ENCODE results near the gene ODF2. TPM values are rescaled to one million over a fixed set of nuclear protein-coding genes. Genes with fewer than 3 reads are reported as not detected.

Gene ODF2
- total RNA-seq (10 to 100 TPM in 1 of 4 donors, 1 to 10 TPM in 3; 6.7 to 12.3 (median 7.4) TPM), polyA plus RNA-seq (10 to 100 TPM in 2 of 3 donors, 1 to 10 TPM in 1; 9.6 to 20.5 (median 14.2) TPM)
- long read RNA-seq, donor 1, partial matches to known transcripts, result 3 of 10 reads
- long read RNA-seq, donor 1, other reads (novel, unspliced or antisense), result 5 of 10 reads
- long read RNA-seq, donor 2, partial matches to known transcripts, result 1 of 12 reads
- long read RNA-seq, donor 2, other reads (novel, unspliced or antisense), result 7 of 12 reads

- ATAC-seq (peak; percentile 98 to 99 (median 98)), DNase-seq (peak; percentile 98 to 99)
- Histone ChIP-seq H3K9me3 (no peaks in the 10 kb centered on the region), H3K36me3 (ENCODE audit: insufficient read depth in 1 of 2, low read depth in 1 of 2) (peaks cover 2 to 22% of the 10 kb centered on the region in 2 donors), H3K27ac (peak within 1 kb of the TSS; percentile 77), H3K4me3 (peak within 1 kb of the TSS; percentile 86), H3K4me1 (no peaks in the 10 kb centered on the region), H3K27me3 (ENCODE audit: insufficient read depth in 3 of 3, low read length in 2 of 3) (no peaks in the 10 kb centered on the region)
- intact Hi-C loops (cut with DNase I), result loop anchor here in 1 of 2 donors (1.0 to 5.0 kb wide), 2 partner anchors 48 to 101 kb away; partner anchors contain the start of gene GLE1
- WGBS, 3 donors, result 0% methylated on average over 58 to 82 of the region's 82 CpGs
- no peak for TF ChIP-seq CTCF (IDR thresholded peaks at IDR 0.05)
Observed at GRCh38 chr9:128455849-128456612, at the start of gene ODF2. Gene ODF2, plus strand, starts transcription at chr9:128456006. Its CDS starts 86 bp downstream, at chr9:128456092.

- no peak for DNase-seq
- H3K27me3 ChIP-seq (ENCODE audit: insufficient read depth in 3 of 3, low read length in 2 of 3), result peaks cover 0 to 29% (median 2%) of the 10 kb centered on the region in 3 donors
- no peak for ATAC-seq
- intact Hi-C loops (cut with DNase I), result no loop called here
- no peak overlapping the region for H3K4me3 ChIP-seq
- no peak for TF ChIP-seq CTCF (IDR thresholded peaks at IDR 0.05)
- WGBS, 3 donors, result 49 to 72% (median 54%) methylated on average over 9 of the region's 9 CpGs
- H3K9me3 ChIP-seq, result no peaks in the 10 kb centered on the region
- no peaks in the 10 kb centered on the region for H3K4me1 ChIP-seq
- H3K27ac ChIP-seq, result no peak overlapping the region
- H3K36me3 ChIP-seq (ENCODE audit: insufficient read depth in 1 of 2, low read depth in 1 of 2), result no peaks in the 10 kb centered on the region
Observed at GRCh38 chr9:128406848-128407391, 48.9 kb upstream of the ODF2 start.

GRCh38 chr9:128408963-128409431 lies 46.8 kb upstream of the ODF2 start:
- ATAC-seq, result no peak
- intact Hi-C loops (cut with DNase I), result no loop called here
- no peaks in the 10 kb centered on the region for H3K9me3 ChIP-seq
- 22 to 39% (median 22%) methylated on average over 19 to 26 of the region's 26 CpGs for WGBS, 3 donors
- no peaks in the 10 kb centered on the region for H3K36me3 ChIP-seq (ENCODE audit: insufficient read depth in 1 of 2, low read depth in 1 of 2)
- TF ChIP-seq CTCF (IDR thresholded peaks at IDR 0.05), result no peak
- H3K4me3 ChIP-seq, result no peak overlapping the region
- peaks cover 0 to 42% (median 2%) of the 10 kb centered on the region in 3 donors for H3K27me3 ChIP-seq (ENCODE audit: insufficient read depth in 3 of 3, low read length in 2 of 3)
- H3K4me1 ChIP-seq, result no peaks in the 10 kb centered on the region
- no peak overlapping the region for H3K27ac ChIP-seq
- no peak for DNase-seq

- DNase-seq (no peak), ATAC-seq (no peak)
- intact Hi-C loops (cut with DNase I), result no loop called here
- Histone ChIP-seq H3K27me3 (ENCODE audit: insufficient read depth in 3 of 3, low read length in 2 of 3) (peaks cover 0 to 47% (median 2%) of the 10 kb centered on the region in 3 donors), H3K36me3 (ENCODE audit: insufficient read depth in 1 of 2, low read depth in 1 of 2) (no peaks in the 10 kb centered on the region), H3K27ac (no peak overlapping the region), H3K4me3 (no peak overlapping the region), H3K9me3 (no peaks in the 10 kb centered on the region), H3K4me1 (no peaks in the 10 kb centered on the region)
- no peak for TF ChIP-seq CTCF (IDR thresholded peaks at IDR 0.05)
- WGBS, 3 donors, result 41 to 57% (median 47%) methylated on average over 7 to 8 of the region's 8 CpGs
Observed at GRCh38 chr9:128409450-128409849, 46.4 kb upstream of the ODF2 start.
